ENCODE results near the gene FLNB. TPM values are rescaled to one million over a fixed set of nuclear protein-coding genes. Genes with fewer than 3 reads are reported as not detected.
"Not testable (repeated sequence)": the region's sequence is repeated elsewhere in the genome, so short reads cannot be mapped to it uniquely, and the experiment has no call there.

FLNB gene
- total RNA-seq, 1 experiment from 2014 or later = 126 TPM

GRCh38 chr3:57981483-57982087 is 26.6 kb upstream of the FLNB start:
- no peak for DNase-seq (ENCODE audit: low read depth)

DNA sequence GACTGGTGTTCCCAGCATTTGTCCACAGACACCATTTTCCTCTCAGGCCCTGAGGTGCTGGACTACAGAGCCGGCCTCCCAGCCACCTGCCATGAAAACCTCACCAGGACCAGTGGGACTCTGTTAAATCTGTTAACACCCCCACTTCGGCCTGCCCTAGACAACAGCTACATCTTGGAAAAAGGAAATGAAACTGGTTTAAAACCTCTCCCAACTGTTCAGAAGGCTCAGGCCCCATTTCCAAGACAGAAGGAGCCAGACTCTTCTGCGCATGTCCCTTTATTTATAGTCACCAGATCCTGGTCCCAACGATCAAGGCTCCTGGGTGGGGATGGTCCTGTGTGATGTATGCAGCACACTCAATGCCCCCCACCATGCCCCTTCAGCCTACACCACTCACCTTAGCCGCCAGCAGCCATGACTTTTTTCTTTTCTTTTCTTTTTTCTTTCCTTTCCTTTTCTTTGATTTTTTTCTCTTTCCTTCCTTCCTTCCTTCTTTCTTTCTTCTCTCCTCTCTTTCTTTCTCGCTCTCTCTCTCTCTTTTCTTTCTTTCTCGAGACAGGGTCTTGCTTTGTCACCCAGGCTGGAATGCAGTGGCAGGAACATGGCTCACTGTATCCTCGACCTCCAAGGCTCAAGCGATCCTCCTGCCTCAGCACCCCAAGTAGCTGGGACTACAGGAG is 25.5 kb upstream of the FLNB start:
- DNase-seq (ENCODE audit: low read depth) = no peak

DNA sequence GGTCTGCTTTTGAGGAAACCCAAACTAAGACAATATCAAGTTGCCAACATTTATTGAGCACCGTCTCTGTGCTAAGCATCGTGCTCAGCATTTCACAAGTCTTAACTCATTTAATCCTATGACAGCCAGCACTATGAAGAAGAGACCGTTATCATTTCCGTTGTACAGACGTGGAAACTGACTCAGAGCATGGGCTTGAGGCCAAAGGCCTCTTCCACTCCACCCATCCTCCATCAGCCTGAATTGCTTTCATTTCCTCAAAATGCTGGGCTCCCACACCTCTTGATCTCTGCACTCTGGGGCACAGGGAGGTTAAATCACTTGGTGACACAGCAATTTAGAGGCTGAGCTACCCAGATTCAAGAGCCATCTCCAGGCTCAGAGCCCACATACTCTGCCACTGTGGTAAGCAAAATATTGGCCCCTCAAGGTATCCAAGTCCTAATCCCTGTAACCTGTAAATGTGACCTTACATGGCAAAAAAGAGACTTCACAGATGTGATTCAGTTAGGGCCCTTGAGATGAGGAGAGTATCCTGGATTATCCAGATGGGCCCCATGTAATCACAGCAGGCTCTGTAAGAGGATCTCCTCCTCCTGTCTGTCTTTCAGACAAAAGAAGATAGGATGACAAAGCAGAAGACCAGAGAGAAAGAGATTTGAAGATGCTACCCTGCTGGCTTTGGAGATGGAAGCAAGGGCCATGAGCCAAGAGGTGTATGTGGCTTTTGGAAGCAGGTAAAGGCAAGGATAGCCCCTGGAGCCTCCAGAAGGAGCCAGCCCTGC is 24.3 kb upstream of the FLNB start:
- DNase-seq (ENCODE audit: low read depth) = peak; percentile 97

GRCh38 chr3:57985176-57985983 is 22.8 kb upstream of the FLNB start:
- DNase-seq (ENCODE audit: low read depth) = no peak

GRCh38 chr3:57985984-57986246 is 22.3 kb upstream of the FLNB start:
- DNase-seq (ENCODE audit: low read depth) = no peak

DNA sequence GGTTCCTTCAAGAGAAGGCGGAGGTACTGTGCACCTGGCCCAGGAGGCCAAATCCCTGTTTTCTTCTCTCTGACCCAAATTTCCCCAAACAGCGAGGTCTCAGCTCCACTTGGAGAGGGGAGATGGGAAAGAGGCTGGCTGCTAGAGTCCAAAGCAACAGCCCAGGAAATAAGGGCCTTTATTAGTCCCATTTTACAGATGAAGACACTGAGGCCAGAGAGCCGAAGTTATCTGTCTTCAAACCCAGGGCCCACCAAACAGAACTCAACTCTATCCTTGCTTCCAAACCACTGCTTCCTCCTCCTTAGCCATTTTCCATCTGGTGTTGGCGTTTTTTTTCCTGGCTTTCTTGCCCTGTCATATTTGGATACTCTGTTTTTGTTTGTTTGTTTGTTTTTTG is 22.0 kb upstream of the FLNB start:
- no peak for DNase-seq (ENCODE audit: low read depth)

GRCh38 chr3:57989198-57989597 is 19.0 kb upstream of the FLNB start:
- not testable (repeated sequence) for DNase-seq (ENCODE audit: low read depth)

GRCh38 chr3:57989646-57990045 is 18.6 kb upstream of the FLNB start:
- no peak for DNase-seq (ENCODE audit: low read depth)

- no peak for DNase-seq (ENCODE audit: low read depth)
These were observed 15.6 kb upstream of the FLNB start for GRCh38 chr3:57992452-57993213.

- no peak for DNase-seq (ENCODE audit: low read depth)
These were observed 9.6 kb upstream of the FLNB start for GRCh38 chr3:57998366-57999283.

DNA sequence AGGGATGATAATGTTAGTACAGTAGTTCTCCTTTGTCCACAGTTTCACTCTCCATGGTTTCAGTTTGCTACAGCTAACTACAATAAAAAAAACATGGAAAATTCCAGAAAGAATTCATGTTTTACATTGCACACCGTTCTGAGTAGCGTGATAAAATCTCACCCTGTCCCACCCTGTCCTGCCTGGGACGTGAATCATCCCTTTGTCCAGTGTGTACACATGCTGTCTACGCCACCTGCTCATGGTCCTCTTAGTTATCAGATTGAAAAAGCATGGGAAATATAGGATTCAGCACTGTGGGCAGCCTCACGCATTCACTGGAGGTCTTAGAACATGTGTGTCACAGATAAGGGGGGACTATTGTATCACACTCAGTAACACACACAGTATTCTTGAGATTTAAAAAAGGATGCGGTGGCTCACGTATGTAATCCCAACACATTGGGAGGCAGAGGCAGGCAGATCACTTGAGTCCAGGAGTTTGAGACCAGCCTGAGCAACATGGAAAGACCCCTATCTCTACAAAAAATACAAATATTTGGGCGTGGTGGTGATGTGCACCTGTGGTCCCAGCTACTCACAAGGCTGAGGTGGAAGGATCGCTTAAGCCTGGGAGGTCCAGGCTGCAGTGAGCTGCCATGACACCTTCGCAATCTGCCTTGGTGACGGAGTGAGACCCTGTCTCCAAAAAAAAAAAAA is 8.7 kb upstream of the FLNB start:
- DNase-seq (ENCODE audit: low read depth) = no peak

DNA sequence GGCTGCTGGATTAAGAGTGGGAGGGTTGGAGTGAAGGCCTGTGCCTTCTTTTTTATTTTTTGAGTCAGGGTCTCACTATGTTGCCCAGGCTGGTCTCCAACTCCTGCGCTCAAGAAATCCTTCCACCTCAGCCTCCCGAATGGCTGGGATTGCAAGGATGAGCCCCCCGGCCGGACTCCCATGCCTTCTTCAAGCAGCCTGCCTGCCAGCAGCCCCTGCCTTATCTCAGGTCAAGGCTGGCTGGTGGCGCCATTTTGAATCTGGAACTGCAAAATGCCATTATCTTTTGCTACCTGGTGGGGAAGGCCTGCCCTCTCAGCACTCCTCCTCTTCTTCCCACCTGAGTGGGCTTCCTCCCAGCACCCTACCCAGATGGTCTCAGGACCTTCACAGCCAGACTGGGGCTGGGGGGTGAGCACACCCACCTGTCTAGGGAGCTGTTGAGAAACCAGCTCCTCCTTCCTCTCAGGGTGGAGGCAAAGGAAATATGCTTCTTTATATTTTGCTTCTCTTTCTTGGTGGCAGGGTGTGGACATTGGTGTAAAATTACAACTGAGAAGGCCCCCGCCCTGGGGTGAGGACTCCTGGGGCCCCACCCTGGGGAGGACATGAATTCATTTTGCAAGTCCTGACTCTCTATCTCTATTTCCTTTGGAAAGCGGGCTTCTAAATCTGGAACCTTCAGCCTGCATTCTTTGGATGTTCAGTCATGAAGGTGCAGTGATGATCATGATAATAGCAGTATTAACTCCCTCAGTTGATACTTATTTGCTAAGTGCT is 7.7 kb upstream of the FLNB start:
- DNase-seq (ENCODE audit: low read depth) = no peak

DNA sequence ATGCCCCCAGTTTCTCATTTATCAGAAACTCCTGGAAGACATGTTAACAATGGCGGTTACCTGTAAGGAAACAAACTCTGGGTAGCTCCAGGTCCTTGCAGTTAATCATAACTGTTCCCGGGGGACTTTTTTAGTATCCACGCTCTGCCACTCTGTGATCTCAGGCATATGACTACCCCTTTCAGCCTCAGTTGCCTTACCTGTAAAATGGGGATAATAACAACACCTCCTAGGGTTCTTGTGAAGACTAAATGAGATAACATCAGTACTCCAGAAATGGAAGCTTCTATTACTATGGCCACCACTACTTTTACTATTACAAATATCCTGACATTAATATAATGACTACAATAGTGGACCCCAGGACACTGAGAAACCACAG is 7.1 kb upstream of the FLNB start:
- no peak for DNase-seq (ENCODE audit: low read depth)

DNA sequence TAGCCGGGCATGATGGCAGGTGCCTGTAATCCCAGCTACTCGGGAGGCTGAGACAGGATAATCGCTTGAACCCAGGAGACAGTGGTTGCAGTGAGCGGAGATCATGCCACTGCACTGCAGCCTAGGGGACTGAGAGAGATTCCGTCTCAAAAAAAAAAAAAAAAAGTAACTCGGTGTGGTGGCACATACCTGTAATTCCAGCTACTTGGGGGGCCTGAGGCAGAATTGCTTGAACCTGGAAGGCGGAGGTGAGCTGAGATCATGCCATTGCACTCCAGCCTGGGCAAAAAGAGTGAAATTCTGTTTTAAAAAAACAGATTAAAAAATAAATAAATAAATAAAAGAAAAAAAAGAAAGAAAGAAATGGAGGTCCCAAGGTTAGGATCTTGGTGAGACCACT is 6.2 kb upstream of the FLNB start:
- no peak for DNase-seq (ENCODE audit: low read depth)

DNA sequence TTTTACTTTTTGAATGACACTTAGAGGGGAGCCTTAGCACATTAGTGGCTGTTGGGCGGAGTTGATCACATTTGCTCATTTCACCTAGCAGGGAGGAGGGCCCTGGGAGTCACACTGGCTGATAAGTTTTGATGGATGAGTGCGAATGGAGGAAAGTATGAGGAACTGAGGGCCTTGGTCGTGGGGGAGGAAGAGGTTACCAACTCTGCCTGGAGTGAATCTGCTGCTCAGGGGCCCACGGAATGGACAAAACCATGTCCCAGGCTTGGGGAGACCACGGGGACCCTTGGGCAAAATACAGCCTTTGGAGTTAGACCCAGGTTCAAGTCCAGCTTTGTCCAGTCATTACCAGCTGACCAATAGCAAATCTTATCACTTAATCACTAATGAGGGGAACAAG is 5.1 kb upstream of the FLNB start:
- DNase-seq (ENCODE audit: low read depth) = no peak

DNA sequence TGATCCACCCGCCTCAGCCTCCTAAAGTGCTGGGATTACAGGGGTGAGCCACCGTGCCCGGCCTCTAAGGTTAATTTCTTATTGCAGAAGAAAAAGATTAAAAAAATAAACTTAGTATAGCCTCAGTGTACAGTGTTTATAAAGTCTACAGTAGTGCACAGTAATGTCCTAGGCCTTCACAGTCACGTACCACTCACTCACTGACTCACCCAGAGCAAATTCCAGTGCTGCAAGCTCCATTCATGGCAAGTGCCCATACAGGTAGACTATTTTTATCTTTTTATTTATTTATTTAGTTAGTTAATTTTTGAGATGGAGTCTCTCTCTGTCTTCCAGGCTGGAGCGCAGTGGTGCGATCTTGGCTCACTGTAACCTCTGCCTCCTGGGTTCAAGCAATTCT is 3.2 kb upstream of the FLNB start:
- DNase-seq (ENCODE audit: low read depth) = peak; percentile 72

DNA sequence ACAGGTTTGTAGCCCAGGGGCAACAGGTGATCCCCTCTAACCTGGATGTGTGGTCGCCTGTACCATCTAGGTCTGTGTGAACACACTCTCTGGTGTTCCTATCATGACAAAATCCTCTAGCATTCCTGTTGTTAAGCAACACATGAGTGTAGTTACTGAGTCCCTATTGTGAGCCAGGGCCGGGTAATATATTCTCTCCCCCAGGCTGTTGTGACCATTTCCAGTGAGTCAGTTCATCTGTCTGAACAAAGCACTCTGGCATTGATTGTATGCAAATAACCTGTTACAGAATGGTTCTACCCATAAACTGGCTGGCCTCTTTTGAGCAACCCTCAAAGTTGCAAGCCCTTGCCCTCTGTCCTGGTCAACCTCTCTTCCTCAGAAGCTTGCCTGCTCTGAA is 2.6 kb upstream of the FLNB start:
- peak; percentile 78 for DNase-seq (ENCODE audit: low read depth)

GRCh38 chr3:58006661-58007060 is 1.6 kb upstream of the FLNB start:
- DNase-seq (ENCODE audit: low read depth) = no peak
